Right lobe of liver (tissue), 6 donors: ENCODE measurements around the gene ARNT2. TPM values are rescaled to one million over a fixed set of nuclear protein-coding genes. Genes with fewer than 3 reads are reported as not detected.

ENCODE experiments used
- ATAC-seq, 4 donors: fragments of 200-7000 bp; cut with Tn5 transposase; one replicate each; pipeline ENCODE4 v1.9.1; 2020; ENCODE audit warnings: mild to moderate bottlenecking in 4 of 4, moderate library complexity in 4 of 4
- DNase-seq, 3 donors: peaks; one replicate each; pipeline ENCODE4 v3.0.0-alpha.2; 2020
- H3K27ac ChIP-seq, 3 donors: fragments of 200-600 bp; one replicate each; pipeline ENCODE4 v1.8.0; 2022
- H3K27me3 ChIP-seq, 2 donors: fragments of 200-600 bp; one replicate each; pipeline ENCODE4 v1.8.0; 2022
- H3K36me3 ChIP-seq, 4 donors: fragments of 200-600 bp; sonication (generic) in 1 of 4; one replicate each; pipeline versions ENCODE4 v1.5.1 to v1.8.0; 2017 to 2022; ENCODE audit warnings: control low read depth in 1 of 4
- H3K4me1 ChIP-seq, 4 donors: fragments of 200-600 bp; sonication (generic) in 1 of 4; one replicate each; pipeline versions ENCODE4 v1.5.1 to v1.8.0; 2017 to 2022; ENCODE audit warnings: control low read depth in 1 of 4
- H3K4me3 ChIP-seq, 3 donors: fragments of 200-600 bp; one replicate each; pipeline ENCODE4 v1.8.0; 2022
- H3K9me3 ChIP-seq, 4 donors: fragments of 200-600 bp; sonication (generic) in 1 of 4; one replicate each; pipeline versions ENCODE4 v1.5.1 to v1.8.0; 2017 to 2022; ENCODE audit warnings: control low read depth in 1 of 4
- POLR2A ChIP-seq: fragments of 450-650 bp; IDR thresholded peaks from one replicate; pipeline ENCODE4 v1.6.1; 2017; ENCODE audit warnings: antibody characterized with exemption, mild to moderate bottlenecking
- WGBS: methylation state at CpG from one replicate; pipeline ENCODE4 v1.1.6; 2018; ENCODE audit warnings: low coverage, low lambda C conversion rate; ENCODE audit not compliant: insufficient coverage; ENCODE audit errors: missing lambda C conversion rate; 5-methylcytosine and 5-hydroxymethylcytosine counted together
- intact Hi-C, 2 donors: fragments of 100-400 bp; cut with DNase I; formaldehyde crosslinking; loops; one replicate each; pipeline versions ENCODE4 v1.11.2 to v1.14.1; 2022
- long read RNA-seq: library from polyadenylated mRNA; unstranded; transcript quantifications from one replicate; pipeline ENCODE4 v2.0.0, GENCODE V29; 2019
- total RNA-seq, 6 experiments: library from RNA; depleted of rRNA in 2 of 6; stranded (reverse); fragments of >200 nt in 2 of 6; fragmentation: NEBNext Ultra II Directional in 3 of 6; extraction: Animal tissue kit (Norgen Biotek cat#: 25700) in 3 of 6; gene quantifications; one replicate each; pipeline versions ENCODE4 v1.1.0 to v1.2.4, GENCODE V29; 2016 to 2023
- TF ChIP-seq, protein P1 (sequence below), 4 donors: fragments of 200-600 bp in 3 of 4; fragments of 450-650 bp in 1 of 4; IDR thresholded peaks; one replicate each; pipeline versions ENCODE4 v1.5.1 to v1.8.0; 2016 to 2022; ENCODE audit warnings: antibody characterized with exemption in 4 of 4, mild to moderate bottlenecking in 2 of 4
- donor health status: DM: no; HTN: yes; CAD: no.
- donor health status: DM: no; HTN: no; CAD: no.
- donor health status: DM: no; HTN: no; CAD: no.
- donor health status: DM: no; HTN: yes; CAD: no.
- donor health status: DM: no; HTN: yes; CAD: no.

ARNT2 gene
- total RNA-seq: 1 to 10 TPM in 1 of 6 experiments, under 1 TPM in 5; 0.12 to 1.3 (median 0.46) TPM
- long read RNA-seq: 0 reads

DNA sequence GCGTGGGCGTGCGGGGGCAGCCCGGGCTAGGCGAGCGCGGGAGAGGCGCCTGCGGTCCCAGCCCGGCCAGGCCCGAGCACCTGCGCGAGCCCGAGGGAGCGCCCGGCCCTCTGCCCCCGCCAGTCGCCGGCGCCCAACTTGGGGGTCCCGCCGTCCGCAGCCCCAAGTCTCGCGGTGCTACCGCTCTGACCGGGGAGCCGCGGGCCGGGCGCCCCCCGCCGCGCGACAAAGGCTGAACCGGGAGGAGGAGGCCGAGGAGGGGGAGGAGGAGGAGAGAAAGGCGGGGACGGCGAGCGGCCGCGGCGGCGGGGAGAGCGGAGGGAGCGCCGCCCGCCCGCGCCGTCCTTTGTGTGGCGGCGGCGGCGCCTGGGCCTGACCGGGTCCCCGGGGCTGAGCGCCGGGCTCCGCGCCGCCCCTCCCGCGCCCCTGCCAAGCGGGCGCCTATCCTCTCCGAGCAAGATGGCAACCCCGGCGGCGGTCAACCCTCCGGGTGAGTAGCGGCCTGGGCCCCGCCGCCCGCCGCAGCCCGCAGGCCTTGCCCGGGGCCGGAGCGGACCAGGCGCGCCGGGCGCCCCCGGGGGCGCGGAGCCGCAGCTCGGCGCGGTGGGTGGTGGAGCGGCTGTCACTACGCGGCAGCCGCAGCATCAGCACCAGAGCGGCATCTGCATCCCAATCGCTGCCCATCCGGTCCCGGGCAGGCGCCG lies at the start of gene ARNT2:
TSS of gene ARNT2 (plus strand) at position 326 of the 704 bp plus-strand sequence. CDS start at position 460, 134 bp downstream.
- Histone ChIP-seq H3K4me1 (no peaks in the 10 kb centered on the region), H3K36me3 (no peaks in the 10 kb centered on the region), H3K4me3 (peak within 1 kb of the TSS in 2 of 3 donors; percentile 12 to 46), H3K27ac (no peak within 1 kb of the TSS), H3K27me3 (peaks cover 0 to 9% of the 10 kb centered on the region in 2 donors), H3K9me3 (no peaks in the 10 kb centered on the region)
- no peak for TF ChIP-seq POLR2A
- TF ChIP-seq, protein P1, sequence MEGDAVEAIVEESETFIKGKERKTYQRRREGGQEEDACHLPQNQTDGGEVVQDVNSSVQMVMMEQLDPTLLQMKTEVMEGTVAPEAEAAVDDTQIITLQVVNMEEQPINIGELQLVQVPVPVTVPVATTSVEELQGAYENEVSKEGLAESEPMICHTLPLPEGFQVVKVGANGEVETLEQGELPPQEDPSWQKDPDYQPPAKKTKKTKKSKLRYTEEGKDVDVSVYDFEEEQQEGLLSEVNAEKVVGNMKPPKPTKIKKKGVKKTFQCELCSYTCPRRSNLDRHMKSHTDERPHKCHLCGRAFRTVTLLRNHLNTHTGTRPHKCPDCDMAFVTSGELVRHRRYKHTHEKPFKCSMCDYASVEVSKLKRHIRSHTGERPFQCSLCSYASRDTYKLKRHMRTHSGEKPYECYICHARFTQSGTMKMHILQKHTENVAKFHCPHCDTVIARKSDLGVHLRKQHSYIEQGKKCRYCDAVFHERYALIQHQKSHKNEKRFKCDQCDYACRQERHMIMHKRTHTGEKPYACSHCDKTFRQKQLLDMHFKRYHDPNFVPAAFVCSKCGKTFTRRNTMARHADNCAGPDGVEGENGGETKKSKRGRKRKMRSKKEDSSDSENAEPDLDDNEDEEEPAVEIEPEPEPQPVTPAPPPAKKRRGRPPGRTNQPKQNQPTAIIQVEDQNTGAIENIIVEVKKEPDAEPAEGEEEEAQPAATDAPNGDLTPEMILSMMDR (IDR thresholded peaks at IDR 0.05): no peak
- ATAC-seq (peak; percentile 37 to 52 (median 40)), DNase-seq (peak in 1 of 3 donors; percentile 22)
- no CpG with 5 or more reads among the region's 102 CpGs for WGBS
- intact Hi-C loops: no loop called here

DNA sequence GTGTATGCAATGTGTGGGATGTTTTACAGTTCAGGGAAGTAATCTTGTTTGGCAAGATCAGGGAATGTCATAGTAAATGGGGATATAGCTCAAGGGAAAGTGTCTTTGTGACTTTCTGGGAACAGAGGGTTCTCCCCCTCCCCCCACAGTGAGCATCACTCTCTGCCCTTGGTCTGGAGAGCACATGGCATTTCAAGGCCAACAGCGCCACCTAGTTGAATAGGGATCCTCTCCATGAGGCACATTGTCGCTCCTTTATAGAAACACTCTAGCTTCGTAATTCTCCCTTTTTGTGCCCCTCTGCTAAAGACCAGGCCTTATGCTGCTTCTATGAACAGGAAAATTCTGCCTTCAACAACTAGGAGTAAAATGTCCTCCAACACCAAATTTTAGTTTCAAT lies 37.1 kb upstream of the ARNT2 start:
- H3K9me3 ChIP-seq: peaks cover 0 to 5% (median 1%) of the 10 kb centered on the region in 4 donors
- H3K4me3 ChIP-seq: no peak overlapping the region
- intact Hi-C loops: no loop called here
- H3K27me3 ChIP-seq: no peaks in the 10 kb centered on the region
- ATAC-seq: no peak
- H3K36me3 ChIP-seq: no peaks in the 10 kb centered on the region
- no peak overlapping the region for H3K27ac ChIP-seq
- H3K4me1 ChIP-seq: no peaks in the 10 kb centered on the region
- TF ChIP-seq, protein P1 (IDR thresholded peaks at IDR 0.05): no peak
- TF ChIP-seq POLR2A: no peak
- WGBS: 60% methylated on average over 1 of the region's 3 CpGs
- no peak for DNase-seq

DNA sequence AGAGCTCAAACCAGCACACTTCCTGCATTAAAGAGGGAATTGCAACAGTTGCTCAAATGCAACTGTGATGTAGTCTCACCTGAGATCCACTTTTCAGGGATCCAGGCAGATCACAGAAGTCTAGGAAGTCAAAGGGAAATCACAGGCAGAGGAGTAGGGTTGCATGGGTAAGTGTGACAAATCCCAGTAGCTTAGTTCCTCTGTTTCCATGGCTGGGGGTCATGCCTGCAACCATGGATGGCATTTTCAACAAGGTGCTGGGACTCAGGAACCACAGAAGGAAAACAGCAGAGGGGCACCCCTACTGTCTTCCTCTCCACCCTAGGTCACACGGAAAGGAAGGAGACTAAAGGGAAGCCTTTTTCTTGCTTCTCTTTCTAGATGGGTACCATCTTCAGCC lies 36.5 kb upstream of the ARNT2 start:
- ATAC-seq (no peak), DNase-seq (no peak)
- no peaks in the 10 kb centered on the region for H3K4me1 ChIP-seq
- H3K9me3 ChIP-seq: peaks cover 0 to 5% (median 1%) of the 10 kb centered on the region in 4 donors
- H3K27me3 ChIP-seq: no peaks in the 10 kb centered on the region
- H3K27ac ChIP-seq: no peak overlapping the region
- intact Hi-C loops: no loop called here
- no peak for TF ChIP-seq POLR2A
- TF ChIP-seq, protein P1 (IDR thresholded peaks at IDR 0.05): no peak
- 0% methylated on average over 1 of the region's 1 CpG for WGBS
- H3K36me3 ChIP-seq: no peaks in the 10 kb centered on the region
- no peak overlapping the region for H3K4me3 ChIP-seq

DNA sequence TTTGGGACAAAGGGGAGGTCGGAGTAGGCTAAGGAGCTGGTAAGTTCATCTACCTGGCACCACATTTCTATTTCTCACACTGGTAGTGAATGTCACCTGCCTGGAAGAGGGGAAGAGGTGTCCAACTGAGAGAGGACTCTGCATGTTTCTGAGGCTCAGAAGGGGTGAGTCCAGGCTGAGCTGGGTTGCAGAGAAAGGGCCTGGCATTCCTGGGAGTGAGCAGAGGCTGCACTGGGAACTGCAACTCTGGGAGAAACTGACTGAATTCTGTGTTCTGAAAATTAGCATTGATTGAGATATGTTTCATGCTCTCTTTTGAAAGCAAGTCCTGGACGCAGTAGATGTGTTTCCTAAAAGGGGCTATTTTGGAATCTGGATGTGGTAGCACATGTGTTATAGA lies 32.3 kb upstream of the ARNT2 start:
- WGBS: 57% methylated on average over 1 of the region's 2 CpGs
- no peak overlapping the region for H3K27ac ChIP-seq
- no peaks in the 10 kb centered on the region for H3K27me3 ChIP-seq
- no peaks in the 10 kb centered on the region for H3K36me3 ChIP-seq
- no peaks in the 10 kb centered on the region for H3K4me1 ChIP-seq
- intact Hi-C loops: no loop called here
- DNase-seq: no peak
- ATAC-seq: no peak
- peaks cover 0 to 3% (median under 1%) of the 10 kb centered on the region in 4 donors for H3K9me3 ChIP-seq
- TF ChIP-seq, protein P1 (IDR thresholded peaks at IDR 0.05): no peak
- no peak for TF ChIP-seq POLR2A
- H3K4me3 ChIP-seq: no peak overlapping the region
